H7 (cell line): ENCODE data around the gene DYNC2LI1. TPM values are rescaled to one million over a fixed set of nuclear protein-coding genes. Genes with fewer than 3 reads are reported as not detected.

Experiments
- DNase-seq: peaks from one replicate; pipeline ENCODE4 v3.0.0; 2012
- H3K27me3 ChIP-seq: 2 replicates; pipeline ENCODE4 v1.6.0; 2011; ENCODE audit warnings: mild to moderate bottlenecking, low read length; ENCODE audit not compliant: control insufficient read depth, insufficient read depth
- H3K36me3 ChIP-seq: replicated peaks from 2 replicates; pipeline ENCODE4 v1.5.1; 2011; ENCODE audit warnings: low read length; ENCODE audit not compliant: control insufficient read depth, insufficient read depth
- H3K4me3 ChIP-seq: 2 replicates; pipeline ENCODE4 v1.5.1; 2011; ENCODE audit warnings: low read depth, mild to moderate bottlenecking, control low read depth, low read length, moderate library complexity; ENCODE audit not compliant: insufficient read depth
- total RNA-seq: library from RNA; depleted of rRNA; stranded (reverse); fragments of >200 nt; shearing (Covaris generic); gene quantifications from 2 replicates; pipeline ENCODE4 v1.2.3, GENCODE V29; 2014

DYNC2LI1 gene
- total RNA-seq, 1 experiment from 2014 or later, result 9.5 TPM

DNA sequence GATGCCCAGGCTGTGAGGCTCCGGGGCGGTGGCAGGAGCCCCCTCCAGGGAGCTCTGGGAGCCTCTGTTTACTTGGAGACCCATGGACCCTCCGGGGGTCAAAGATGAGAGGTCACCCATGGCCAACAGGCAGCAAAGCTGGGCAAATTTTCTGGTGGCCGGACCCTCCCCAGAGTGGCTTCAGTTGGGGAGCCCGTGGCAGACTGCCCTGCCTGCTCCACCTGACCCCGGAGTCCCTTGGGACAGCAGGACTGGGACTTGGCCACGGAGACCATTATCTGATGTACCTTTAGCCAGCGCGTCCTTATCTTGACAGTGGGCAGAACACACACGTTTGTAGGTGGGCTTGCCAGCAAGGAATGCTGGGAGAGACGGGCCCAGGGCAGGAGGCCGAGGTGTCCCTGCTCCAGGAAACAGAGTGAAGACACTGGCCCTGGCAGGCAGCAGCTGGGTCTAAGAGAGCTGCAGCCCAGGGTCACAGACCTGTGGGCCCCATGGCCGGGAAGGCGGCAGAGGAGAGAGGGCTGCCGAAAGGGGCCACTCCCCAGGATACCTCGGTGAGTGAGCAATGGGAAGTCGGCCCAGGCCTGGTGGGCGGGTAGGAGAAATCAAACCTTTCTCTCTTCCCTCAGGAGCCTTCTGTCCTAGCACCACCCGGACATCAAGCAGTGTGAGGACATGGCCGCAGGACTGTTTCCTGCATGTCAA lies 64.9 kb downstream of the DYNC2LI1 start, which contains the start of the genes ABCG5 and ABCG8:
TSS of gene ABCG5 (minus strand) at position 280 of the 708 bp plus-strand sequence. CDS start at position 120, 160 bp downstream.
TSS of gene ABCG8 (plus strand) at position 412 of the 708 bp plus-strand sequence. CDS start at position 495, 83 bp downstream.
- DNase-seq, result peak; percentile 31

DNA sequence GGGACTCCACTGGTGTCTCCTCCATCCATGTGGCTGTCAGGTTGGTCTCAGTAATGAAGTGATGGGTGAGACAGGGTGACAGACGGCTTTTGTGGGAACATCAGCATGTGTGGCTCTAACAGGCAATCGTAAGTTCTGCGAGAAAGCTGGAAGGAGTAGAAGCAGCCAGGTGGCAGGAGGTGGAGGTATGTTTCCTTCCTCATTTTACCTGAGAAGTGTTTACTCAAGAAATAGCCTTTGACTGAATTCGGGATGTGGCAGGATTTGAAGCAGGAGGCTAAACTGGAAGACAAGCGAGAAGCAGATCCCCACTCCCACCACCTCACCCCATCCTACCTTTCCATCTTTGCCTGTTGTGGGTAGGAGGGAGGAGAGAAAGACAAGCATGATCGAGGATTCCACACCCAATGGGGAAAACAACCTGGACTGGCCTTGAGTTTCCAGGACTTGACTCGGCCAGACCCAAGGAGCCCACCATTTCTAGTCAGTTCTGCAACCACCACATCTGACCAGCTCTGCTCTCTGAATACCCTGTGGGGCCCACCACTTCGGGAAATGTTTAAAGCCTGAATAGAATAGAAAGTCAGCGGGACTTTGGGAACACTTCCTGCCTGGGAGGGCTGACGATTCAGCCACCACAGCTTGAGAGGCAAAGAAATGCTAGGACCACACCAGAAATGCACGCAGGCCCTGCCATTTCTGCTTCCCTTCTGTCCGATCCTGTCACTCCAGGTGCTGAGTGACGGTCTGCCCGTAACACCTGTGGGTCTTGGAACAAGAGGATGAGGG lies 66.1 kb downstream of the DYNC2LI1 start:
- Histone ChIP-seq H3K4me3 (no peak overlapping the region), H3K27me3 (no peaks in the 10 kb centered on the region), H3K36me3 (no peaks in the 10 kb centered on the region)
- DNase-seq, result peak; percentile 22

More for the DNA sequence above, 64.9 kb downstream of the DYNC2LI1 start, which contains the start of the genes ABCG5 and ABCG8:
- Histone ChIP-seq H3K27me3 (no peaks in the 10 kb centered on the region), H3K36me3 (no peaks in the 10 kb centered on the region), H3K4me3 (no peak within 1 kb of the TSS)

DNA sequence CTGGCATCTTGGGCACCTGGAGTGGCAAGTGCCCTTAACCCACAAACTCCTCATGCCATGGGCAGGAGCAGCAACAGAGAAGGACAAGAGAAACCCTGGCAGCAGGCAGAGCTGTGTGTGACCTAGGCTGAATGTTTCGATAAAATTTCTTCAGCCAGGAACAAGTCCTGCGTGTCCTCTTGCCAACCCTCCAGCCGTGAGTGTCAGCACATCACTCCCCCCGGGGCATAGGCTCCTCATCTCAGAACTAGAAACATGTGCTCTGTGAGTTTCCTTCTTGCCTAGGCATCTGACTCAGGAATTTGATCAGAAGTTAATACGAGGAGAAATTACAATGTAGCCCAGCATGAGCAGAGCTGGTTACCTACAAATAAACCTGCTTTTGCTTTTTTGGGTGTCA lies 67.1 kb downstream of the DYNC2LI1 start:
- peak; percentile 6 for DNase-seq
- Histone ChIP-seq H3K4me3 (no peak overlapping the region), H3K36me3 (no peaks in the 10 kb centered on the region), H3K27me3 (no peaks in the 10 kb centered on the region)

DNA sequence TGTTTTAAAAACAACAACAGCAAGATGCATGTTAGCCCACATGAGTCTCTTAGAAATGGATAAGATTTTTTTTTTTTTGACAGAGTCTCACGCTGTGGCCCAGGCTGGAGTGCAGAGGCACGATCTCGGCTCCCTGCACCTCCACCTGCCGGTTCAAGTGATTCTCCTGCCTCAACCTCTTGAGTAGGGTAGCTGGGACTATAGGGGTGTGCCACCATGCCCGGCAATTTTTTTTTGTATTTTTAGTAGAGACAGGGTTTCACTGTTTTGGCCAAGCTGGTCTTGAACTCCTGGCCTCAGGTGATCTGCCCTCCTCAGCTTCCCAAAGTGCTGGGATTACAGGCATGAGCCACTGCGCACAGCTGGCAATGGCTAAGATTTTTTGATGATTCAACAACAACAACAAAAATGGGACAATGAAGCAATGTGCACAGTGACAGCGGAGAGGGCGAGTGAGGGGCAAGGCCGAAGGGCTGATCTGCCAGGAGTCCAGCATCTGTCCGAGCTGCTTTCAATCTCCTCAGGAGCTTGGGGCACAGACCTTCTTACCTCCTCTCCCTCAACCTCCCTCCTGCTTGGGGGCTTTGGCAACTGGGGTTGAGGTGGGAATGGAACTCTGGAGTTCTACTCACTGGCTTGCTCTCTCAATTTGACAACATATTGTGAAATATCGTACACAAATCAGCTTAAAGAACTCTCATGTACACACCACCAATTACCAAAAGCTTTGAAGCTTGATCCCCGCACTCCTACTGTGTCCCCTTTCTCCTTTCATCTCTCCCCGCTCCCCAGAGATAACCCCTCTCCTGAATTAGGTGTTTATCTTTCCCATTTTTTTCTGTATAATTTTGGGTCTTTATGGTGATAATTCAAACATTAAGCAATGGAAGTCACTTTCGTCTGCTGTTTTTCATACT lies 68.4 kb downstream of the DYNC2LI1 start:
- Histone ChIP-seq H3K27me3 (no peaks in the 10 kb centered on the region), H3K36me3 (no peaks in the 10 kb centered on the region), H3K4me3 (no peak overlapping the region)
- no peak for DNase-seq

DNA sequence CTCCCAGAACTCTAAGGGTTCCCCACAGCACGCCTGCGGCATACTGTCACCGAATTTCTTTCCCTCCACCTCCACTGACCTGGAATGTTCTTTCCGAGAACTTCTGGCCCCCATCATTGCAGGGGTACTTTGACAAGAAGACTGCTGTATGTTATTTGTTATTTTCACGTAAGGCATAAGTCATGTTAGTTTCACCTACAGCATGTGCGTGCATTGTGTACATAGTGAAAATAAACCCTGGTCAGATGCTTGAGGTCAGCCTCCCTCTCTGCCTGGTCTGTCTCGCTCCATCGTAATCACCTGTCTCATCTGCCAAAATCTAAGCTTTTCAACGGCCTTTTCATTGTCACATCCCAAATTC lies 69.0 kb downstream of the DYNC2LI1 start:
- no peak for DNase-seq
- no peak overlapping the region for H3K4me3 ChIP-seq
- H3K27me3 ChIP-seq, result no peaks in the 10 kb centered on the region
- no peaks in the 10 kb centered on the region for H3K36me3 ChIP-seq

- H3K4me3 ChIP-seq, result no peak overlapping the region
- no peaks in the 10 kb centered on the region for H3K36me3 ChIP-seq
- H3K27me3 ChIP-seq, result no peaks in the 10 kb centered on the region
- DNase-seq, result no peak
Measured at GRCh38 chr2:43845181-43845580, 71.3 kb downstream of the DYNC2LI1 start.

DNA sequence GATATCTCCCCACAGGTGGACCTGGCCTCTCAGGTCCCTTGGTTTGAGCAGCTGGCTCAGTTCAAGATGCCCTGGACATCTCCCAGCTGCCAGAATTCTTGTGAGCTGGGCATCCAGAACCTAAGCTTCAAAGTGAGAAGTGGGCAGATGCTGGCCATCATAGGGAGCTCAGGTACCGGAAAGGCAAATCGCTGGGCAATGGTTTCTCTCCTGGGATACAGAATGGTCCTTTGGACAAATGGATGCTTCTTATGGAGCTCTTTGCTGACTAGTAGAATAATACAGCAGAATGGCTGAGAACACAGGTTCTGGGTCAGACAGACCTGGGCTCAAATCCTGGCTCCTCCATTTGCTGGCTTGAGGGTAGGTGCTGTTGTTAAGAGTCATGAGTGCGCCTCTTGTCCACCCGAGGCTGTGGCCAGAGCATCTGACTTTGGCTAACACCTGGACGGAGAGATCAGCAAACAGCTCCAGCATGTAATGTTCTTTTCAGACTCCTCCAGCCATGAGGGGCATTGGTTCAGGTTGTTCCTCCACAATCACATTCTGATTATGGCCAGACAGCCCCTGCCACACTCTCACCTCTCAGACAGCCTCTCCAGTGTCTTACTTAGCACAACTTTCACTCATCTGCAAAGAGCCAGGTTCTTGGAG lies 72.4 kb downstream of the DYNC2LI1 start:
- DNase-seq, result no peak
- H3K36me3 ChIP-seq, result no peaks in the 10 kb centered on the region
- H3K27me3 ChIP-seq, result no peaks in the 10 kb centered on the region
- no peak overlapping the region for H3K4me3 ChIP-seq

DNA sequence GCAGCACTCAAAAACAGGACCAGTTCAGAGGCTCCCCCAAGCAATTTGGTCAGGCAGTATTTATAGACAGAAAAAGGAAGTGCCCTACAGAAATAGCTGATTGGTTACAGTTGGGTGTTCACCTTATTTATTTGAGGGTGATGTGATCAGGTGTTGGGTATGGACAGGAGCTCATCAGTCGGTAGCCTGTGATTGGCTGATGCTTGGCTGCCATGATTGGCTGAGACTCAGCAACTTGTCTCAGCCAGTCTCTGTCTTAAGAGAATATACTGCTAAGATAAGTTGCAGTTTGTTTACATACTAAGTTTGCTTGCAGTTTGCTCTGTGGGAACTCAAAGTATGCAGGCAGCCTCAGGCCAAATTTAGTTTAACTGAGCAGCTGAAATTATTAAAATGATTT lies 74.4 kb downstream of the DYNC2LI1 start:
- Histone ChIP-seq H3K27me3 (no peaks in the 10 kb centered on the region), H3K36me3 (no peaks in the 10 kb centered on the region), H3K4me3 (no peak overlapping the region)
- peak; percentile 8 for DNase-seq

DNA sequence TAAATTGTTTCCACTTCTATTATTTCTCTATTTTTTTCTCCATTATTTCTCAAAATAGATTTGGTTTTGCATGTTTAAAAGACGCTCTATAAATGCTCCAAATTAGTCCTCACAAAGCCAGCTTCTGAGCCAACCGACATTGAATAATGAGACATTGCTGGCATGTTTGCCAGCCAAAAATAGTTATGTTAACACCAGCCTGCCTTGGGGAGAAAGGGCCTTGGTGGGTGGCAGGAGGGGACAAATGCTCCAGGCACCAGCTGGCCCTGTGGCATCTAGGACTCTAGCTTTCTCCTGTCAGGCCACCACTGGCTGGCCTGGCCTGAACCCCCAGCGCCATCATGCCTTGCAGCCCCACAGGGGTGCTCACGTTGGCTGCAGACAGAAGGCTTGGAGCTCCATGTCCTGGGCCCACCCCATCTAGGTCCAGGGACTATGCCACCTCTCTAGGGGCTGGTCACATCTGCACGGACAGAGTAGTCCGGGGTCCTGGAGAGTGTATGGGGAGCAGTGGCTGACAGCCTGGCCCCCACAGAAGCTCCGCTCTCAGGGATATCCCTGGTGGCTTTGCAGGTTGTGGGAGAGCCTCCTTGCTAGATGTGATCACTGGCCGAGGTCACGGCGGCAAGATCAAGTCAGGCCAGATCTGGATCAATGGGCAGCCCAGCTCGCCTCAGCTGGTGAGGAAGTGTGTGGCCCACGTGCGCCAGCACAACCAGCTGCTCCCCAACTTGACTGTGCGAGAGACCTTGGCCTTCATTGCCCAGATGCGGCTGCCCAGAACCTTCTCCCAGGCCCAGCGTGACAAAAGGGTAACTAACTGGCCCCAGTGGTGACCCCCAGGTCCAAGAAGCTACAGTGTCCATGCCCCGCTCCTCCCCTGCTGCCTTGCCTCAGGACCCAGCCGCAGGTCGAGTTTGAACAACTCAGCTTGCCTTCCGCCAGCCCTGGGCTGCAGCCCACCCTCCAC lies 77.5 kb downstream of the DYNC2LI1 start:
- H3K27me3 ChIP-seq, result no peaks in the 10 kb centered on the region; the same call in 1 of the 2 replicates
- peak; percentile 19 for DNase-seq
- H3K4me3 ChIP-seq, result no peak overlapping the region

GRCh38 chr2:43852196-43852730 lies 78.4 kb downstream of the DYNC2LI1 start:
- Histone ChIP-seq H3K36me3 (no peaks in the 10 kb centered on the region), H3K27me3 (no peaks in the 10 kb centered on the region; the same call in 1 of the 2 replicates), H3K4me3 (no peak overlapping the region)
- no peak for DNase-seq

More for the DNA sequence above, 77.5 kb downstream of the DYNC2LI1 start:
- H3K36me3 ChIP-seq, result no peaks in the 10 kb centered on the region

DNA sequence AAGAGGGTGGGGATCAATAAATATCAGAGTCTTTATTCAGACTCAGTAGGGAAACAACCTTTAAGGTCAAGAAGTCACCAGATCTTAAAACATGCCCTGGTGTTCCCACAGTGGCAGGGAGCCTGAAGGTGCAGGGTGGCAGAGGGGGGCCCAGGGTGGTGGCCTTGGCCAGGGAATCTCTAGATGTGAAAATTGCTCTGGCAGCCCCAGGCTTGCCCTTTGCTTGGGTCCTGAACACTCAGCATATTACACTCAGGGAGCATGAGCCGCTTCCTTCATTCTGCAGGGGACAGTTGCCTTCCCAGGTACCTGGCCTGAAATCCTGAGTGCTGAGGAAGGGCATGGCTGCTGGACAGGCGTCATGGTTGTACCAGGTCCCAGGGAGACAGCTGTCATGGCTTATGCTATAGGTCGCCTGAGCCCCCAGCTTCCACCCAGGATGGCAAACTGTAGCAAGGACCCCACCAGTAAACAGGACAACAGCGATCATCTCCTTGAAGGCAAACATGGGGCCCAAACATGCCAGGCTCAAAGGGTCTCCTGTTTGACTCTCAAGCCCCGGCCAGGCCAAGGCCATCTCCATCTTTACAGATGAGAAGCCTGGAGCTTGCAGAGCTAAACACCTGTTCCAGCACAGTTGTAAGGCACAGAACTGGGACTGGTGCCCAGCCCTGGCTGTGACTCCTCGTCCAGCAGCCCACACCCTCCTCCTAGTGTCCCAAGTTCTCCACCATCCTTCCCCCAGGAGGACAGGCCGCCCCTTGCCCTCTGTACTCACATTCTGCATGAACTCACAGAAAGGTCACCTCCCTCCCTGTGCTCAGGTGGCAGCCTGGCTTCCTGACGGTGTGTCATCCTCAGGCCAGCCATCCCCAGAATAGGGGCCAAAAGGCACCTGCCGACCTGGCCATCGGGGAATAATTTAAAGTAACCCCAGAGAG lies 79.6 kb downstream of the DYNC2LI1 start:
- no peaks in the 10 kb centered on the region for H3K36me3 ChIP-seq
- H3K27me3 ChIP-seq, result no peaks in the 10 kb centered on the region; the same call in 1 of the 2 replicates
- no peak overlapping the region for H3K4me3 ChIP-seq
- peak; percentile 10 for DNase-seq

GRCh38 chr2:43854671-43855070 lies 80.8 kb downstream of the DYNC2LI1 start:
- DNase-seq, result peak; percentile 5
- H3K36me3 ChIP-seq, result no peaks in the 10 kb centered on the region
- no peak overlapping the region for H3K4me3 ChIP-seq
- no peaks in the 10 kb centered on the region; the same call in 1 of the 2 replicates for H3K27me3 ChIP-seq
